ENCODE data around the gene C10orf71. TPM values are rescaled to one million over a fixed set of nuclear protein-coding genes. Genes with fewer than 3 reads are reported as not detected.
A peak's percentile ranks its signal among the peaks of the same experiment; 100 is the strongest.

C10orf71 gene, protein sequence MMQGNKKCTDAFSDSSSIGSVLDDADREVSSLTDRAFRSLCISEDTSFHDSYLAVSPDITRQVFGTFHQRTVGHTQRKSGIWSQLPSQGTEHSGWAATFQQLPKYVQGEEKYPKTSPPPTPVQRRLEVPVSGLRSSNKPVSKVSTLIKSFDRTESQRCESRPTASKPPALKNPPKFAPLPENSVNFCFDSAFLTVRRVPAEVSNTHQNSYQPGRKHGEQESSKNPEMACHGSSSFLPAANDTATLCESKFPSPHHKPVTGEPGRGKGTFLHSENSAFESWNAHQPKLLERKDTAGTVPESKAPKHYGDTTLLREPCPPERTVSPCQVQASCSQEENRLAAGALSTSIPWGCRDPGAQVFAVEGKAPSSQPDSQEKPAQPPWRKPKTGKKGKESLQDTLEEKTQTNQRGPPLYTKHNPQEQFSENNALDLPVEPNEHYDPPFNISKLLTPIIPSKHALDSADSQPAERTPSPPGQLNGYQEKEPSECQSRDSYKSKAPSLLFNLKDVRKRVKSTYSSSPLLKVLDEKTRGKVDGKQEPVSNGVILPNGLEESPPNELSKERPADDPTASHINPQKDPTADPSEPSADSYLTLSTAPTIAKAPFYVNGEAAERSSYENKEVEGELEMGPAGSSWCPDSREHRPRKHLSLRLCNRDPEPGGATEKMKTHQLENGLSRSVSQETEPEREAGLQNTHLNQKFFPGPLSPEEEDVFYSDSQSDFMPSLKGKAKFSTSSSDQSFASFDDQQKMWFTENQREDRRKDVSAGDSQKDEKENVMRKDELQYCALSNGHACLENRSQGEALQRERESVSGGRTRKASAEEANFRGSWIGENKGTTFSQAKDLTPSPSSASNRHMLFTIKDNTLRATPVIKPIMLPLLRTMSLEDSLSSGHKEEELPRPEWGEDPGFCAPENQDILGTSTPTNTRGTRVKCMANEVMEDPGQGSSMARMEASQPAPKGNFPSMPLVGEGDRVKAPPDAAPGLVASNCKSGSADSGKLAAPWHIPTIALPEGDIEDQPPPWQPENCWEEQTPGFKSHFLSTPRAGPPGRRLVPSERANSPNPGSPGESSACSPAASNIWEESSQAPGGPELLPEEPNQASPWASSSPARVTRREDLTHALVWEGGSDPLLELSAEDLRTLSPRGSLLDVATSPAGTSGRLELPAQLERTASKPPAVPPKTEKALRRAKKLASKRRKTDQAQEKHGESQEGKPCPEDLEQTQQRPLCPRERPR (N-terminal part only)
- 10 to 100 TPM; 34.7 to 54.1 TPM for total RNA-seq
- long read RNA-seq, full-length matches to known transcripts = 1 of 13 reads
- long read RNA-seq, partial matches to known transcripts = 0 of 13 reads
- long read RNA-seq, other reads (novel, unspliced or antisense) = 12 of 13 reads

DNA sequence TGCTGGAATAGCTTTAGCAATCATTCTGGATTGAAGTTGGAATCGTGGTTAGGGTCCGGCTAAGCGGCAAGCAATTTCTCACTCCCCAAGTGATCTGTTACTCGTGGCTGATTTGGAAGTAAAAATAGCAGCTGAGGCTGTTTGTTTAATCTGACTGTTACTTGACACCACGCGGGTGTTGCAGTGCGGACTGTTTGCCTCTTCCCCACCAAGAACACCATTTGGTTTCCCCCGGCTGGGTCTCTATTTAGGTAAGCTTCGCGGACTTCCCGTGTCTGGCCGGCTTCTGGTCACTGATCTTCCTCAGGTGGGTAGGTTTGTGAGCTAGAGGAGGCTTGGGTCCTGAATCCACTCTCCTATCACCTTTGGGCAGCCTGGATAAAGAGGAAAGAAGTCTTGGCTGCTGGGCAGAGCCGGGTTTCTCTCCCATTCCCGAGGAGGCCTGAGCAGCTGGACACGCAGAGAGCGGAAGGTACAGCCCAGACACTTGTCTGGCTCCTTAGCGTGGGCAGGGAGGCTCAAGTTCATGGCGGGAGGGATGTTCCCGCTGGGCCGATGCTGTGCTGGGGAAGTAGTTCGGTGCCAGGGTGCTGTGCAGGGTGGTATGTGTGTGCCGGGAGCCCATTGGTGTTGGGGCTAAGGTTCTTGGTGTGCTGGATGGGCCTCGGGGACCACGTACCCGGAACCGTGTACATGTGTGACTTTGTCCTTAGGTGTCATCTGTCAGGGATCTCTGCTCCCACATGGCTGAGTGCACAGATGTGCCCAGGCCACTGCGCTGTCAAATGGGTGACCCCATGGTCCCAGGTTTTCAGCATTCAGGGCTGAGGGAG, at the start of gene C10orf71:
Gene C10orf71, plus strand, starts transcription at position 188 of the 833 bp plus-strand sequence. CDS start 23,376 bp downstream, outside the sequence.
- DNase-seq = no peak
- intact Hi-C loops (cut with DNase I) = loop anchor here in 1 of 2 donors (2.0 to 5.0 kb wide), 2 partner anchors 56 to 72 kb away; no protein-coding TSS in a partner anchor
- ATAC-seq = peak; percentile 44 to 54

DNA sequence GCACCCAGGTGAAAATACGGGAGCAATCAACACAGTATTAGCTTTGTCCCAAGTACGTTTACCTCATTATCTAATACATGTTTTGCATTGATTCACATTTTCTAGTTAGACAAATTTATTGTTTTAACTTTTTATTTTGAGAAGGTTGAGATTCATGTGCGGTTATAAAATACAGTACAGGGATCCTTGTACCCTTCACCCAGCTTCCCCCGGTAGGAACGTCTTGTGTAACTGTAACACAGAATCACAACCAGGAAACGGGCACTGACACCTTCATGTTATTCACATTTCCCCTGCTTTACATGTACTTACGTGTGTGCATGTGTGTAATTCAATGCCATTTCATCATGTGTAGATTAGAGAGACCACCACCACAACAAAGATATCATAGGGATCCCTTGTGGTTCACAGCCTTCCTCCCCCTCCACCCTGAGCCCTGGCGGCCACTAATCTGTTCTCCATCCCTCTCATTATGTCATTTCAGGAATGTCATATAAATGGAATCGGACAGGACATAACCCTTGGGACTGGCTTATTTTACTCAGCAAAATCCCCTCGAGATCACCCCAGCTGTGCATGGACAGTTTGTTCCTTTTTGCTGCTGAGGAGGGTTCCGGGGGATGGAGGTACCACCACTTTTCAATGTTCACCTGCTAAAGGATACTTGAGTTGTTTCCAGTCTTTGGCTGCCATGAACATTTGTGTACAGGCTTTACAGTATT, 46.5 kb upstream of the C10orf71 start:
- DNase-seq (no peak), ATAC-seq (no peak)
- intact Hi-C loops (cut with DNase I) = no loop called here

DNA sequence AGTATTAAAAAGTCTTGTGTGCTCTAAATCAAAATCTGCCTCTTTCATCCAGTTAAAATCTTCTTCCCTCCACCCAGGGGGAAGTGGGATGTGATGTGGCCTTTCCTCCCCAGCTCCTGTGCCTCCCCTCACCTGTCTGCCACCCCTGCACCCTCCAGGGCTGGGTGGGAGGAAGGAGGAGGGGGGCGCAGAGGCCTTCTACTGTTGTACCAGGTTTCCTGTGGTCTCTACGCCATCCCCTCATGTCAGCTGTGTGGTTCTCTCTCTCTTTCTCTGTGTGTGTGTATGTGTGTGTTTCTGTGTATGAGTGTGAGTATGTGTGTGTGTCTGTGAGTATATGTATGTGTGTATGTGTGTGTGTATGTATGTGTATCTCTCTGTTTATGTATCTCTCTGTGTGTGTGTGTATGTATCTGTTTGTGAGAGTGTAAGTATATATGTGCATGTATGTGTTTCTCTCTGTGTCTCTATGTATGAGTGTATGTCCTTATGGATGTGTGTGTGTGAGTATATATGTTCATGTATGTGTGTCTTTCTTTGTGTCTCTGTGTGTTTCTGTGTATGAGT, 45.5 kb upstream of the C10orf71 start:
- ATAC-seq (no peak), DNase-seq (no peak)
- intact Hi-C loops (cut with DNase I) = no loop called here

DNA sequence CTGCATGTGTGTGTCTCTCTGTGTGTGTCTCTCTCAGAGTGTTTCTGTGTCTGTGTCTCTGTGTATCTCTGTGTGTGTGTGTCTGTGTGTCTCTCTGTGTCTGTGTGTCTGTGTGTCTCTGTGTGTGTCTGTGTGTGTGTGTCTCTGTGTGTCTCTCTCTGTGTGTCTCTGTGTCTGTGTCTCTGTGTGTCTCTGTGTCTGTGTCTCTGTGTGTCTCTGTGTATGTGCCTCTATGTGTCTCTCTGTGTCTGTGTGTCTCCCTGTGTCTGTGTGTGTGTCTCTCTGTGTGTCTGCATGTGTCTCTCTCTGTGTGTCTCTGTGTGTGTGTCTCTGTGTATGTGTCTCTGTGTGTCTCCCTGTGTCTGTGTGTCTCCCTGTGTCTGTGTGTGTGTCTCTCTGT, 44.8 kb upstream of the C10orf71 start:
- ATAC-seq = no peak
- DNase-seq = no peak
- intact Hi-C loops (cut with DNase I) = no loop called here

DNA sequence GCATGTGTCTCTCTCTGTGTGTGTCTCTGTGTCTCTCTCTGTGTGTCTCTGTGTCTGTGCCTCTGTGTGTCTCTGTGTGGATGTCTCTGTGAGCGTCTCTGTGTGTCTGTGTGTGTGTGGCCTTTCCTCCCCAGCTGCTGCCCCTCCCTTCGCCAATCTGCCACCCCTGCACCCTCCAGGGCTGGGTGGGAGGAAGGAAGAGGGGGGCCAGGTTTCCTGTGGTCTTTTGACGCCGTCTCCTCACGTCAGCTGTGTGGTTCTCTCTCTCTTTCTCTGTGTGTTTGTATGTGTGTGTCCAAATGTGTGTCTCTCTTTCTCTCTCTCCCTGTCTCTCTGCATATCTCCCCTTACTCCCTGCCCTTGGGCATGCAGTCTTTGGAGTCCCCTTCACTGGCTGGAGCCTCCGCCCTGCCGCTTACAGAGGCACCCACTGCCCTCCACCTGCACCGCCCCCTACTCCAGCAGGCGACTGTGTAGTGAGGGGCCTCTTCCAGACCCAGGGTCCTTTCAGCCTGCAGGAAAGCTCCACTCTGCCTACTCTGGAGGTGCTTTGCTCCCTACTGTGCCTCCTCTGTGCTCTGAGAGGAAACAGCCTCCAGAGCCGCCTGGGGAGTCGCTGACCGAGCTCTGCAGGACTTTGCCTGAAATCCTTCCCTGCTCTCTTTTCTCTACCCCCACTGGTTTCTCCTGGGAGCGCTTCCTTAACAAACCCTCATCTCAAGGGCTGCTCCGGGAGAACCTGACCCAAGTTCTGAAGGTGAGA, 44.2 kb upstream of the C10orf71 start:
- DNase-seq (no peak), ATAC-seq (peak in 1 of 2 donors; percentile 53)
- intact Hi-C loops (cut with DNase I) = no loop called here

DNA sequence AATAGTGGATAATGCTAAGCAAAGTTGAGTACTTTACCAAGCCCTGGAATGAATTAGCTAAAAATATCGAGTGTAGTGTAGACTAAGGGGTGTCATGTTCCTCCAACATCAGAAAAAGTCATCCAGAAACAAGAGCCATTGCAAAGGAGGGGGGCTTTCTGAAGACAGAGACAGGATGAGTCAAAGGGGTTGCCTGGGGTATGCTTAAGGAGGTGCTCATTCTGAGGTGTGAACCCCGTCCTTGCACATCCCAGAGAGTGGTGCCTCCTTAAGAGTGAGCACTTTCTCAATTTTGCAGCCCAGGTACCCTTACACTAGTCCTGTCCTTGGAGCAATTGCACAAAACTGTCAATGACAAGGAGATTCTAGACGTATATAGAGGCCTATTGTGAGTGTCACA, 43.1 kb upstream of the C10orf71 start:
- ATAC-seq (no peak), DNase-seq (no peak)
- intact Hi-C loops (cut with DNase I) = no loop called here

DNA sequence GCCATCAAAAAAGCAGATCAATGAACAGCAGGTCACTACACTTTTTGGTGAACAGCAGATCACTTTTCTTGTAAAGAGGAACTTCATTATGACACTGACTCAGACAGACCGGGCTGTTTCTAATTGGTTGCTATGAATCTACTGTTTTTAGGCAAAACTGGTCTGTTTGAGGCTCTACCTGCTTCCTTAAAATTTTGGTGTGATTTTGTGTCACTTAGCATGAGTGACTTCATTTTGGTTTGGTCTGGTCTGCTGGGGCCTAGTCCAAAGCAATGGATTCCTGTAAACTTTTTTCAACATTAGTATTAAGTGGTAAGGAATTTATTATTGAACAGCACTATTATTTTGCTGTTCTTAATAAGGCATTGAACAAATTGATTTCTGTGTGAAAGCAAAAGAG, 41.8 kb upstream of the C10orf71 start:
- DNase-seq (no peak), ATAC-seq (no peak)
- intact Hi-C loops (cut with DNase I) = no loop called here

DNA sequence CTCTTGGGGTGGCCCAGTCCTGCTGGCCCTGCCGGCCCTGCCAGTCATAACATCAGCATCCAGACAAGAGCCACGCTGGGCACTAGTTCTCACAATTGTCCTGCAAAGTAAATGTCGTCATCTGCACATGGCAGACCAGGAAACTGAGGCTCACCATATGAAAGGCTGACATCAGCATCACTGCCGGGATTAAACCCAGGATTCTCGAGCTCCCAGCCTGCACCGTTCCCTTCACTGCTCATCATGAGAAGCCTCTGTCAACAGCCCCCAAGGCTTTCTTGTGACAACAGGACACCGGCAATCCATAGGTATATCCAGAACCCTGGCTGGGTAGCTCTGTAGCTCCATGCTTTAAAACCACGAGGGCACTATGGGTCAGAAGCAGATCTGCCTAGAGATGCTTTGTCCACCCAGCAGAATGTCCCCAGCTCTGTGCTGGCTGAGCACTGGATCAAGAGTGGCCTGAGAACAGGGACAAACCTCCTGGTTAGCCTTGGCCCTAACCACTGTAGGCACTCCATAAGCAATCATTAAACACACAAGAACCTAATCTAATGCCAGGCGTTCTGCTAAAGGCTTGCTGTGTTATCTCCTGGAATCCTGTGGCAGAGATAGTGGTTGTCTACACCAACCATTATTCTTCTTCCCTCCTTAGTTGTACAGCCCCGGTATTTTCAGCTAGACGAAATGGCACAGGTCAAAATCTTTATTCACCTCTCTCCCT, 41.2 kb upstream of the C10orf71 start:
- intact Hi-C loops (cut with DNase I) = no loop called here
- ATAC-seq (no peak), DNase-seq (no peak)

DNA sequence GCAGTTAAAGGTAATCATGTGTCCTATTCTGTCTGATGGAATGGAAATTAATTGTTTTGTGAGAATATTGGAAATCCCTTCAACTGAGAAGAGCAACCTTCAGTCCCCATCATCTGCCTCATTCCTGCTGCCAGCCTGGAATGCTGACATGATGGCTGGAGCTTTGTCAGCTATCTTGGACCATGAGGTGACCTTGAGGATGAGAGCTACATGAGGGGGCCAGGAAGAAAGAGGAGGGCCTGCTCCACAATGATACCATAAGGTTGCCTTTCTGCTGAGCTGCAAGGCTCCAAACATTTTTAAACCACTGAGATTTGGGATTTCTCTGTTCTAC, 40.7 kb upstream of the C10orf71 start:
- no peak for ATAC-seq
- no peak for DNase-seq
- intact Hi-C loops (cut with DNase I) = no loop called here

DNA sequence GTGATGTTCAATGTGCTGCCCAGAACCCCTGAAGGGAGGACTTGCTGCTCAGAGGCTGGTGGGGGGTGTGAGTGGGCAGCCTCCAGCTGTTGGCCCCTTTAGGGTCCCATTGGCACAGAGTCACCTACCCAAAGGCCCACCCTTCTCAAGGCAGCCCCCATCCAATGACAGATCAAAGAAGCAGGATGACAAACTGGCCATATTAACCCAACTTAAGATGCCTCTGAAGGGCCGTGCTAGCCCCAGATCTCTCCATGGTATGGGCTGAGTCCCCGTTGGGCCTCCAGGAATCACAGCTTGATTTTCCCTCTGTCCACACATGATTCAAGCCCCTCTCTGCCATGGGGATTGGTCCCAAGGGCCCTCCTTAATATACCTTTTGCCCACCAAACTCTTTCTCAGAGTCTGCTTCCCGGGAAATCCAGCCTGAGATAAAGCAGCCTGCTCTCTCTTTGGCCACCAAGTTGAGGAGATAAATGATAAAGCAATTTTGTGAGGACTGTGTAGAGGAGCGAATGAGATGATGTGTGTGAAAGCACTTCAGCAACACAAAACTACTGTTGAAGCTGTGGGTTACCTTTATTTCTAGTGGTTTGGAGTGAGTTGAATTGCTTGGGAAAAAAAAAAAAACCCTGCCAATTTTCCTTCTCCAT, 38.2 kb upstream of the C10orf71 start:
- intact Hi-C loops (cut with DNase I) = no loop called here
- ATAC-seq = no peak
- DNase-seq = no peak

DNA sequence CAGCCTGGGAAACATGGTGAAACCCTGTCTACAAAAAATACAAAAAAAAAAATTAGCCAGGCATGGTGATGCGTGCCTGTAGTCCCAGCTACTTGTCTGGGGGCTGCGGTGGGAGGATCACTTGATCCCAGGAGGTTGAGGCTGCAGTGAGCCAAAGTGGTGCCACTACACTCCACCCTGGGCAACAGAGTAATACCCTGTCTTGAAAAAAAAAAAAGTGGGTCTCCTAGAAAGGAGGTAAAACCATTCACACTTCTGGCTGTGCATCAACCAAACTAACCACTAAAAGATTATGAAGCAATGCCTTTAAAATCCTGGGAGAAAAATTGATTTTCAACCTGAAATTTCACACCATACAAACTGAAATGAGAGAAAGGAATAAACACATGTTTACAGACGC, 35.4 kb upstream of the C10orf71 start:
- DNase-seq = no peak
- no peak for ATAC-seq

DNA sequence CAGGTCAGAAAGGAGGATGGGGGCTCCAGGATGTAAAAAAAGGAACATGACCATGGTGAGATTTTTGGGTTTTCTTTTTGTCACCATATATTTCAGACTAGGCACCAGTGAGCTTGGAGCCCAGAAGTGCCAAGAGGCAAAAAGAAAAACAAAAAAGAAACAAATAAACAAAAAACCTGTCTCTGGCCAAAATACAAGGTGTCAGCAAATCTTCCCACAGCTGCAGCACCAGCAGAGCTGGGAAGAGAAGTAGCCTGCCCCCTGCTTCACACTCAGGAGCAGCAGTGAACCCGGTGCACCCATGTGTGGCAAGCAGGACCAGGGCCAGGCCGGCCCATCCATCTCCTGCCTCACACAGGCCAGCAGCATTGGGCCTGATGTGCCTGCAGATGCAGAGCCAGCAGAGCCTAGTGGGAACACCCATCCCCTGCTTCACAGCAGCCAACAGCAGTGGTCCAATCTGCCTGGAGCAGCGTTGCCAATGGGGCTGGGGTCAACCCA, 34.7 kb upstream of the C10orf71 start:
- intact Hi-C loops (cut with DNase I) = no loop called here
- ATAC-seq (no peak), DNase-seq (no peak)

More for the DNA sequence above, 35.4 kb upstream of the C10orf71 start:
- intact Hi-C loops (cut with DNase I) = no loop called here

DNA sequence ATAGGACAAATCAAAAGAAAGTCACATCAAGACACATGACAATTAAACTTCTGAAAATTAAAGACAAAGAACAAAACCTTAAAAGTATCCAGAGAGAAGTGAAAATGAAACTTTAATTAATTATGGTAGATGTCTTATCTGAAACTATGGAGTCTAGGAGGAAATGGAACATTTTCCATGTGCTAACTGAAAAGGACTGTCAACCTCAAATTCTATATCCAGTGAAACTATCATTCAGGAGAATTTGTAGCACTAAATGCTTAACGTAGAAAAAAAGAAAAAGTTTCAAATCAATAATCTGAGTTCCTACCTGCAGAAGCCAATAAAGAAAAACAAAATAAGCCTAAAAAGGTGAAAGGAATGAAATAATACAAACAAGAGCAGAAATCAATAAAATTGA, 33.1 kb upstream of the C10orf71 start:
- ATAC-seq = no peak
- no peak for DNase-seq
- intact Hi-C loops (cut with DNase I) = no loop called here

DNA sequence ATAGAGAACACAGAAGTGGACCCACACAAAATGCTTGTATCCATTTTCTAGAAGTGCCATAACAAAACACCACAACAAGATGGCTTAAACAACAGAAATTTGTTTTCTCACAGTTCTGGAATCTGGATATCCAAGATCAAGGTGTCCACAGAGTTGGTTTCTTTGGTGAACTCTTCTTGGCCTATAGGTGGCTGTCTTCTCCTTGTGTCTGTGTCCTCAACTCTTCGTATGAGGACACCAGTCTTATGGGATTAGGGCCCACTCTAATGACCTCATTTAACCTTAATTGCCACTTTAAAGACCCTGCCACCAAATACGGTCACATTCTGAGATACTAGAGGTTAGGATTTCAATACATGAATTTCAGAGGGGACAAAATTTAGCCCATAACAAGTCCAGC, 30.8 kb upstream of the C10orf71 start:
- DNase-seq (no peak), ATAC-seq (no peak)
- intact Hi-C loops (cut with DNase I) = no loop called here

DNA sequence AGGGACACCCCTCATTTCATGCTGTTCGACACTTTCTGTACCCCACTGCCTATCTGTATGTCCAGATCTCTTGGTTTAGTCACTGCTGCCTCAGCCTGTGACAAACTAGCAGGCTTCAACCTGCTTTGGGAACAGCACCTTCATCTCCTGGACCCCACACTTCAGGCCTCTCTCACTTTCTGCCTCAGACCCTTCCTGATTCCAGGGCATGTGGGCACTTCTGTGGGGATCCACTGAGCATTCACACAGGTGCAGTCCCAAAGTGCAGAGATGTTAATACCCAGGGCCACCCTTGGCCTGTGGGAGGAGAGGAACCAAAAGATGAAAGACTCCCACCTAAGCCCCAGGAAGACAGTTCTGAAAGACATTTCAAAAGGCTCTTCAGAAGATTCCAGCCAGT, 29.4 kb upstream of the C10orf71 start:
- DNase-seq = no peak
- intact Hi-C loops (cut with DNase I) = no loop called here
- no peak for ATAC-seq

DNA sequence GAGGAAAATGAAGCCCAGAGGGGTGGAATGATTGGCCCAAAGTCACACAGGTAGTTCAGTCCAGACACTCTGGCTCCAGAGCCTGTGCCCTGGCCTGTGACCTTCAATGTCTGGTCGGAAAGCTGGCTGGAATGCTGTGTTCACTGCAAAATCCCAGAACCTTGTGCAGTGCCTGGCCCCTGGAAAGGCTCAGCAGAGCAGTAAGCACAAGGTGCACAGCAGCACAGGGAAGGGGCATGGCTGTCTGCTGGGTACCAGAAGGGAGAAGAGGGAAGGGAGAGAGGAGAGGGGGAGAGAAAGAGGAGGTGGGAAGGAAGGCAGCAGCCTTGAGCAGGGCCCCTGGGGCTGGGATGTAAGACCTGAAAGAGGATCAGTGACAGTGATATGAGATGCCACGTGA, 28.4 kb upstream of the C10orf71 start:
- intact Hi-C loops (cut with DNase I) = no loop called here
- DNase-seq = no peak
- ATAC-seq = no peak

Data from left cardiac atrium (tissue), 4 donors.